ENCODE measurements around the gene TARP.
"Not testable (repeated sequence)": the region's sequence is repeated elsewhere in the genome, so short reads cannot be mapped to it uniquely, and the experiment has no call there.

TARP gene

GRCh38 chr7:38259157-38259556, 14.3 kb downstream of the TARP start:
- DNase-seq: not testable (repeated sequence)

DNA sequence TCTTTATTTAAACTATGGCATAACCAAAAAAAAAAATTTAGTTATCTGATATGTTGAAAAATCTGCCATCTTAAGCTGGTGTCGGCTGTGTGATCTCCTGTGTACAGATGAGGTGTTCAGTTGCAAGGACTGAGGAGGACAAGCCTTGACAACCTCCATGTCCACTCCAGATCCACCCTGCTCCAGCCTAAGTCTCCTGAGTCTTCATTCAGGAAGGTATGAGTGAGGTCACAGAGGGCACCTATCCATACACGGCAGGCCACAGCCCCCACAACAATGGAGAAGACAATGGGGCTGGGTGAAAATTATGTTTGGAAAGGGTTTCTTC, 16.1 kb downstream of the TARP start:
- DNase-seq: no peak

- not testable (repeated sequence) for DNase-seq
Measured at GRCh38 chr7:38249849-38250248, 23.6 kb downstream of the TARP start.

GRCh38 chr7:38248069-38248567, 25.3 kb downstream of the TARP start:
- no peak for DNase-seq

- peak; percentile 32 for DNase-seq
Measured at GRCh38 chr7:38245409-38245977, 27.9 kb downstream of the TARP start.

- no peak for DNase-seq
Measured at GRCh38 chr7:38244516-38244915, 28.9 kb downstream of the TARP start.

- DNase-seq: not testable (repeated sequence)
Measured at GRCh38 chr7:38243345-38243744, 30.1 kb downstream of the TARP start.

DNA sequence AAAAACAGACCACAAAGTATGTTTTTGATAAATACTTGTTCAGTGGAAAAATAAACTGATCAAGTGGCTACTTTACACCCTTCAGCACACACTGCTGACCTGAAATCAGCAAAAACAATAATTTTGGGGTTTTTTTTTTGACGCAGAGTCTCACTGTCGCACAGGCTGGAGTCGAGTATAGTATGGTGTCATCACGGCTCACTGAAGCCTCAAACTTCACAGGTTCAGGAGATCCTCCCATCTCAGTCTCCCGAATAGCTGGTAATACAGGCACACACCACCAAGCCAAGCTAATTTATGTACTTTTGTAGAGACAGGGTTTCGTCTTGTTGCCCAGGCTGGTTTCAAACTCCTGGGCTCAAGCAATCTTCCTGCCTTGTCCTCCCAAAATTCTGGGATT, 30.6 kb downstream of the TARP start:
- peak; percentile 54 for DNase-seq

- no peak for DNase-seq
Measured at GRCh38 chr7:38241071-38241470, 32.4 kb downstream of the TARP start.

GRCh38 chr7:38239129-38239528, 34.3 kb downstream of the TARP start:
- DNase-seq: not testable (repeated sequence)

DNA sequence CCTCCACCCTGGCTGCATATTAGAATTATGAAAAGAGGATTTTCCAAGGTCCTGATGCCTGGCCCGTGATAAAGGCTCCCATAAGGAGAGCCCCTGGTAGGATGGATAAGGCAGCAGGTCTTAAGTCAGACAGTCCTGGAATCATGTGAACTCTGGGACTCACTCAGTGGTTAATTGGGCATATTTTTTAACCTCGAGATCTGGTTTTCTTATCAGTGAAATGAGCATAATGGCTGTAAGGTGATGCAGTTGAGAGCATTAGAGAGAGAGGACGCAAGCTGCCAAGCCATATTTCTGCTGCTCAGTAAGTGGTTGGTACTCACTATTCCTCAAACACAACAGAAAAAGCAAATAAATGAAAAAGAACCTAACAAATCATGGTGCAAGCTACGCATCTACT, 37.8 kb downstream of the TARP start:
- no peak for DNase-seq

GRCh38 chr7:38234759-38235158, 38.7 kb downstream of the TARP start:
- DNase-seq: not testable (repeated sequence)

GRCh38 chr7:38232502-38233366, 40.7 kb downstream of the TARP start:
- DNase-seq: peak; percentile 86

- DNase-seq: no peak
Measured at GRCh38 chr7:38229884-38230642, 43.4 kb downstream of the TARP start.

GRCh38 chr7:38229386-38229785, 44.0 kb downstream of the TARP start:
- DNase-seq: no peak

DNA sequence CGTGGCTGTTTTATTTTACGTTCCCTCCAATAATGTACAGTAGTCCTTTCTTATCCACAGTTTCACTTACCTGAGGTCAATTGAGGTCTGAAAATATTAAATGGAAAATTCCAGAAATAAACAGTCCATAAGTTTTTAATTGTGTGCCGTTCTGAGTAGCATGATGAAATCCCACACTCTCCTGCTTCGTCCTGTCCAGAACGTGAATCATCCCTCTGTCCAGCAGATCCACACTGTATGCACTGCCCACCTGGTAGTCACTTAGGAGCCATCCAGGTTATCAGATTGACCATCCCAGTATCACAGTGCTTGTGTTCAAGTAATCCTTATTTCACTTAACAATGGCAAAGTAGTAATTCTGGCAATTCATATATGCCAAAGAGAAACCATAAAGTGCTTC, 49.0 kb downstream of the TARP start:
- no peak for DNase-seq

- DNase-seq: no peak
Measured at GRCh38 chr7:38223306-38223705, 50.1 kb downstream of the TARP start.

DNA sequence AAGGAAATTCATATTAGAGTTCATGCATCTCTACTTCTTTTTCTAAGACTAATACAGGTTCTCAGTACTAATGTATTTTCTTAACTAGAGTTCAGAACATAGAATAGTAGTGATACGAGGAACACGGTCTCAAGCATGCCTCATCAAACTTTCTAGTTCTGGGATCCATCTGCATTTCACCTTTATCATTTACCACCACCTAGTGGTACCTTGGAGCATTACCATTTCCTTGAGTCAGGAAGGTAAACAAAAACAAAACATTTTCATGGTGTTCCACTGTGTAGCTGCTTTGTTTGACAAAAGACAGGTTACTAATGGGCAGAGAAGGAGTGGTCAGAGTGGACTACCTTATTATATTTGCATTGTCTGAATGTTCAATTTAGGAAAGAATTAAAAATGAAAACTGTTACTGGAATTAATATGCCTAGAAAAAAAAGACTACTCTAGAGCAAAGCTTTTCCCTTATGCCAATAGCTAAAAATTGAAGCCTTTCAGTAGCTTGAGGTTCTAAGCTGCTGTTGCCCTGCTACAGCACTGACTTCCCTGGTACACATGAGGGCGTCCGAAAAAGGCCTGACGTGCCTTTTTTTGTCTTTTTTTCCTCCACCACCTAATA, 50.8 kb downstream of the TARP start:
- no peak for DNase-seq

DNA sequence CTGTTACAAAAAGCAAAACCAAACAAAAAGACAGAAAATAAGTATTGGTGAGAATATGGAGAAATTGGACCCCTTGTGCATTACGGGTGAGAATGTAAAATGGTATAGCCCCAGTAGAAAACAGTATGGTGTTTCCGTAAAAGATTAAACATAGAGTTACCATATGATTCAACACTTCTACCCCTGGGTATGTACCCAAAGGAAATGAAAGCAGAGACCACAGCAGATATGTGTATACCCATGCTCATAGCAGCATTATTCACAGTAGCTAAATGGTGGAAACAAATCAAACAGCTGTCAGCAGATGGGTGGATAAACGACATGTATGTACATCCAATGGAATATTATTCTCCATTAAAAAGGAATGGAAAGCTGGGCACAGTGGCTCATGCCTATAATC, 53.0 kb downstream of the TARP start:
- no peak for DNase-seq

- no peak for DNase-seq
Measured at GRCh38 chr7:38217672-38218071, 55.8 kb downstream of the TARP start.

DNA sequence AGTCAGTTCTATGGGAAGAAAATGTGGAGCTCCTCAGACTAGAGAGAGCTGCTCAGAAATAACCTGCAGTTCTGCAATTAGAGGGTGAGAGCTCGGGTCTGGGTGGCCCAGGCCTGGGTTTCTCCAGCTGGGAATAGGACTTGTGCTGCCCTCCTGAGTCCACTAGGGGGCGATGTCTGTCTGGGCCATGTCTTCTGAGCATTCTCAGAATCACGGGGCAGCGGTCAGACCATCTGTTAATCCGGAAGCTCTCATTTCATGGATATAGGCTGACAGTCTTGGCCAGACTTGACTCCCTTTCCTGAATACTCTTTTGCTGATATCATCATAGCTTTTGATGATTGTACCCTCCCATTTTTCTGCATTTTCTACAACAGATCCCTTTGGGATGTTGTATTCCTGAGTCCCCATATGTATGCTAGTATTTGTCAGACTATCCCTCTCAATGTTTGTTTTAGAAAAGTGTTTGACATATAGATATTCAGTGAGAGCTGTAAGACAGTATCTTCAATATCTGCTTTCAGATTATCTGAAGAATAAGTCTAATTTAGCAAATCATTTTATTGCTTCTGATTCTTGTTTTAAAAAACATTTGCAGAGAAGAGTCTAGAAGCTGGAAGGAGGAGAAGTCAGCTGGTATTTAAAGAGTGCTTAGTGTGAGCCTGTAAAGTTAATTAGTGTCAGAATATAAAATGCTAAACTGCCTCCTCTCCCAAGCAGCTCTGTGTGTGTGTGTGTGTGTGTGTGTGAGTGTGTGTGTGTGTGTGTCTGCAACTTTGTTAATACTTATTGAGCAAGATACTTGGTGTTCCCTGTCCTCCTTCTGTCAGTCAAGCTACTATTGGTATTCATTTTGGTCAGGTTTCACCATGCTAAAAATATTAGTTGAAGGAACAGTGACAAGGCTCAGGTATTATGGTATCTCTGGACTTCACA, 57.4 kb downstream of the TARP start:
- DNase-seq: peak; percentile 78

- DNase-seq: no peak
Measured at GRCh38 chr7:38215115-38215514, 58.3 kb downstream of the TARP start.

Measured in CD4-positive, alpha-beta T cell treated with Interleukin-15 for 1 hour (primary cell).